SU-DHL-6 (cell line): ENCODE data around the gene ZMYND10.

ENCODE experiments used
- CTCF ChIP-seq: fragments of 200-600 bp; sonication (generic); IDR thresholded peaks from one replicate; pipeline ENCODE4 v1.5.1; 2017; ENCODE audit warnings: antibody characterized with exemption, mild to moderate bottlenecking, low read length, moderate library complexity; ENCODE audit not compliant: insufficient read depth, poor library complexity, severe bottlenecking
- EZH2phosphoT487 ChIP-seq: fragments of 200-600 bp; sonication (generic), shearing (Covaris generic); conservative IDR thresholded peaks from 2 replicates; pipeline ENCODE4 v1.6.1; 2018; ENCODE audit warnings: mild to moderate bottlenecking, antibody characterized with exemption, low read length, moderate library complexity, mixed read lengths

GRCh38 chr3:50389414-50389767 is 43.9 kb upstream of the ZMYND10 start:
- no peak for TF ChIP-seq CTCF
- no peak for TF ChIP-seq EZH2phosphoT487
